H1 (cell line): ENCODE data around the gene HIP1. TPM values are rescaled to one million over a fixed set of nuclear protein-coding genes. Genes with fewer than 3 reads are reported as not detected.

ENCODE experiments used
- GTF2F1 ChIP-seq: IDR thresholded peaks from 2 replicates; pipeline ENCODE4 v1.6.1; 2012; ENCODE audit warnings: low read depth, low read length, improper control_type of control experiment, borderline replicate concordance
- polyA plus RNA-seq, 7 experiments: library from polyadenylated mRNA; depleted of rRNA in 3 of 7; stranded (reverse) in 5 of 7; unstranded in 2 of 7; fragments of >200 nt in 5 of 7; fragments of 200-250 nt in 2 of 7; gene quantifications; 1 replicate in 5 of 7; 2 replicates in 1 of 7; 4 replicates in 1 of 7; pipeline versions ENCODE4 v1.2.1 to v1.2.3, GENCODE V29; 2011 to 2013; ENCODE audit warnings: missing spikeins in 2 of 7, mixed read lengths in 2 of 7
- total RNA-seq: library from RNA; stranded (reverse); fragmentation: NEBNext Ultra II Directional; extraction: Animal tissue kit (Norgen Biotek cat#: 25700); gene quantifications from 2 replicates; pipeline ENCODE4 v1.2.1, GENCODE V29; 2021
- TF ChIP-seq, protein P1 (sequence below): fragments of 300-600 bp; sonication (generic); IDR thresholded peaks from 2 replicates; pipeline ENCODE4 v1.7.1; 2012; ENCODE audit warnings: low read length, moderate library complexity, mild to moderate bottlenecking, inconsistent platforms; ENCODE audit not compliant: insufficient replicate concordance

HIP1 gene
- total and polyA plus RNA-seq, 2 of the 8 experiments (the other 6 are each of a cell fraction or from before 2014, with no cell fraction given): 51.8 to 108 TPM

GRCh38 chr7:75725306-75725705 lies 13.4 kb downstream of the HIP1 start (continued):
- TF ChIP-seq, protein P1, sequence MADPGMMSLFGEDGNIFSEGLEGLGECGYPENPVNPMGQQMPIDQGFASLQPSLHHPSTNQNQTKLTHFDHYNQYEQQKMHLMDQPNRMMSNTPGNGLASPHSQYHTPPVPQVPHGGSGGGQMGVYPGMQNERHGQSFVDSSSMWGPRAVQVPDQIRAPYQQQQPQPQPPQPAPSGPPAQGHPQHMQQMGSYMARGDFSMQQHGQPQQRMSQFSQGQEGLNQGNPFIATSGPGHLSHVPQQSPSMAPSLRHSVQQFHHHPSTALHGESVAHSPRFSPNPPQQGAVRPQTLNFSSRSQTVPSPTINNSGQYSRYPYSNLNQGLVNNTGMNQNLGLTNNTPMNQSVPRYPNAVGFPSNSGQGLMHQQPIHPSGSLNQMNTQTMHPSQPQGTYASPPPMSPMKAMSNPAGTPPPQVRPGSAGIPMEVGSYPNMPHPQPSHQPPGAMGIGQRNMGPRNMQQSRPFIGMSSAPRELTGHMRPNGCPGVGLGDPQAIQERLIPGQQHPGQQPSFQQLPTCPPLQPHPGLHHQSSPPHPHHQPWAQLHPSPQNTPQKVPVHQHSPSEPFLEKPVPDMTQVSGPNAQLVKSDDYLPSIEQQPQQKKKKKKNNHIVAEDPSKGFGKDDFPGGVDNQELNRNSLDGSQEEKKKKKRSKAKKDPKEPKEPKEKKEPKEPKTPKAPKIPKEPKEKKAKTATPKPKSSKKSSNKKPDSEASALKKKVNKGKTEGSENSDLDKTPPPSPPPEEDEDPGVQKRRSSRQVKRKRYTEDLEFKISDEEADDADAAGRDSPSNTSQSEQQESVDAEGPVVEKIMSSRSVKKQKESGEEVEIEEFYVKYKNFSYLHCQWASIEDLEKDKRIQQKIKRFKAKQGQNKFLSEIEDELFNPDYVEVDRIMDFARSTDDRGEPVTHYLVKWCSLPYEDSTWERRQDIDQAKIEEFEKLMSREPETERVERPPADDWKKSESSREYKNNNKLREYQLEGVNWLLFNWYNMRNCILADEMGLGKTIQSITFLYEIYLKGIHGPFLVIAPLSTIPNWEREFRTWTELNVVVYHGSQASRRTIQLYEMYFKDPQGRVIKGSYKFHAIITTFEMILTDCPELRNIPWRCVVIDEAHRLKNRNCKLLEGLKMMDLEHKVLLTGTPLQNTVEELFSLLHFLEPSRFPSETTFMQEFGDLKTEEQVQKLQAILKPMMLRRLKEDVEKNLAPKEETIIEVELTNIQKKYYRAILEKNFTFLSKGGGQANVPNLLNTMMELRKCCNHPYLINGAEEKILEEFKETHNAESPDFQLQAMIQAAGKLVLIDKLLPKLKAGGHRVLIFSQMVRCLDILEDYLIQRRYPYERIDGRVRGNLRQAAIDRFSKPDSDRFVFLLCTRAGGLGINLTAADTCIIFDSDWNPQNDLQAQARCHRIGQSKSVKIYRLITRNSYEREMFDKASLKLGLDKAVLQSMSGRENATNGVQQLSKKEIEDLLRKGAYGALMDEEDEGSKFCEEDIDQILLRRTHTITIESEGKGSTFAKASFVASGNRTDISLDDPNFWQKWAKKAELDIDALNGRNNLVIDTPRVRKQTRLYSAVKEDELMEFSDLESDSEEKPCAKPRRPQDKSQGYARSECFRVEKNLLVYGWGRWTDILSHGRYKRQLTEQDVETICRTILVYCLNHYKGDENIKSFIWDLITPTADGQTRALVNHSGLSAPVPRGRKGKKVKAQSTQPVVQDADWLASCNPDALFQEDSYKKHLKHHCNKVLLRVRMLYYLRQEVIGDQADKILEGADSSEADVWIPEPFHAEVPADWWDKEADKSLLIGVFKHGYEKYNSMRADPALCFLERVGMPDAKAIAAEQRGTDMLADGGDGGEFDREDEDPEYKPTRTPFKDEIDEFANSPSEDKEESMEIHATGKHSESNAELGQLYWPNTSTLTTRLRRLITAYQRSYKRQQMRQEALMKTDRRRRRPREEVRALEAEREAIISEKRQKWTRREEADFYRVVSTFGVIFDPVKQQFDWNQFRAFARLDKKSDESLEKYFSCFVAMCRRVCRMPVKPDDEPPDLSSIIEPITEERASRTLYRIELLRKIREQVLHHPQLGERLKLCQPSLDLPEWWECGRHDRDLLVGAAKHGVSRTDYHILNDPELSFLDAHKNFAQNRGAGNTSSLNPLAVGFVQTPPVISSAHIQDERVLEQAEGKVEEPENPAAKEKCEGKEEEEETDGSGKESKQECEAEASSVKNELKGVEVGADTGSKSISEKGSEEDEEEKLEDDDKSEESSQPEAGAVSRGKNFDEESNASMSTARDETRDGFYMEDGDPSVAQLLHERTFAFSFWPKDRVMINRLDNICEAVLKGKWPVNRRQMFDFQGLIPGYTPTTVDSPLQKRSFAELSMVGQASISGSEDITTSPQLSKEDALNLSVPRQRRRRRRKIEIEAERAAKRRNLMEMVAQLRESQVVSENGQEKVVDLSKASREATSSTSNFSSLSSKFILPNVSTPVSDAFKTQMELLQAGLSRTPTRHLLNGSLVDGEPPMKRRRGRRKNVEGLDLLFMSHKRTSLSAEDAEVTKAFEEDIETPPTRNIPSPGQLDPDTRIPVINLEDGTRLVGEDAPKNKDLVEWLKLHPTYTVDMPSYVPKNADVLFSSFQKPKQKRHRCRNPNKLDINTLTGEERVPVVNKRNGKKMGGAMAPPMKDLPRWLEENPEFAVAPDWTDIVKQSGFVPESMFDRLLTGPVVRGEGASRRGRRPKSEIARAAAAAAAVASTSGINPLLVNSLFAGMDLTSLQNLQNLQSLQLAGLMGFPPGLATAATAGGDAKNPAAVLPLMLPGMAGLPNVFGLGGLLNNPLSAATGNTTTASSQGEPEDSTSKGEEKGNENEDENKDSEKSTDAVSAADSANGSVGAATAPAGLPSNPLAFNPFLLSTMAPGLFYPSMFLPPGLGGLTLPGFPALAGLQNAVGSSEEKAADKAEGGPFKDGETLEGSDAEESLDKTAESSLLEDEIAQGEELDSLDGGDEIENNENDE: no peak
- TF ChIP-seq GTF2F1: no peak
